Kidney (tissue), 14 donors: ENCODE data around the gene CFAP100. TPM values are rescaled to one million over a fixed set of nuclear protein-coding genes. Genes with fewer than 3 reads are reported as not detected.

ENCODE experiments used
- DNase-seq, 5 donors: peaks; one replicate each; pipeline ENCODE4 v3.0.0-alpha.2; 2013 to 2020
- FAIRE-seq: peaks from 2 replicates; lab custom pipeline; 2012; peaks lifted over from hg19 to GRCh38; lab: Jason Lieb, UNC
- H3K27ac ChIP-seq, 2 donors: one replicate each; pipeline ENCODE4 v1.7.0; 2013; ENCODE audit warnings: low read depth in 2 of 2, low read length in 2 of 2, inconsistent platforms in 1 of 2
- H3K27me3 ChIP-seq: one replicate; pipeline ENCODE4 v1.7.1; 2013; ENCODE audit warnings: low read length, inconsistent platforms; ENCODE audit not compliant: control insufficient read depth, insufficient read depth
- H3K36me3 ChIP-seq, 3 donors: one replicate each; pipeline versions ENCODE4 v1.7.0 to v1.7.1; 2013; ENCODE audit warnings: low read length in 3 of 3, control low read depth in 1 of 3, inconsistent platforms in 1 of 3; ENCODE audit not compliant: insufficient read depth in 3 of 3, control insufficient read depth in 2 of 3
- H3K4me1 ChIP-seq, 3 donors: one replicate each; pipeline versions ENCODE4 v1.7.0 to v1.7.1; 2013; ENCODE audit warnings: low read length in 3 of 3, inconsistent platforms in 1 of 3, low read depth in 1 of 3; ENCODE audit not compliant: control insufficient read depth in 2 of 3, insufficient read depth in 2 of 3
- H3K4me3 ChIP-seq, 3 donors: one replicate each; pipeline versions ENCODE4 v1.7.0 to v1.8.1; 2013; ENCODE audit warnings: low read length in 3 of 3, control low read depth in 1 of 3, inconsistent platforms in 1 of 3
- H3K9ac ChIP-seq, 3 donors: one replicate each; pipeline versions ENCODE4 v1.7.0 to v1.7.1; 2013; ENCODE audit warnings: low read length in 3 of 3, control low read depth in 1 of 3, inconsistent platforms in 1 of 3
- H3K9me3 ChIP-seq, 3 donors: one replicate each; pipeline versions ENCODE4 v1.7.0 to v1.7.1; 2013; ENCODE audit warnings: low read length in 3 of 3, control low read depth in 1 of 3, inconsistent platforms in 1 of 3; ENCODE audit not compliant: control insufficient read depth in 2 of 3, insufficient read depth in 1 of 3
- intact Hi-C: fragments of 100-400 bp; cut with DNase I; formaldehyde crosslinking; loops from one replicate; pipeline ENCODE4 v1.11.1; 2022
- polyA plus RNA-seq: library from polyadenylated mRNA; stranded (reverse); fragments of 350-450 nt; fragmentation: Illumina TruSeq; extraction: RNeasy Lipid Tissue Mini Kit (QIAGEN cat#74804); gene quantifications from one replicate; pipeline ENCODE4 v1.2.3, GENCODE V29; 2014; ENCODE audit warnings: low read depth, low replicate concordance; ENCODE audit not compliant: insufficient read depth
- total RNA-seq: library from RNA; stranded (reverse); fragmentation: NEBNext Ultra II Directional; extraction: Animal tissue kit (Norgen Biotek cat#: 25700); gene quantifications from one replicate; pipeline ENCODE4 v1.2.1, GENCODE V29; 2021
- TF ChIP-seq, protein P1 (sequence below): IDR thresholded peaks from 3 replicates; pipeline ENCODE4 v1.5.1; 2012; ENCODE audit warnings: mild to moderate bottlenecking, moderate library complexity, borderline replicate concordance; ENCODE audit not compliant: insufficient read depth; ENCODE audit errors: extremely low read depth
- donor health status: control.
- donor health status: control.
- donor health status: control.
- donor health status: control.
- donor health status: control.
- donor health status: DM: yes; HTN: yes; CAD: no.
- donor health status: Normal renal cell carcinoma (clear cell type).

CFAP100 gene
- total and polyA plus RNA-seq, 2 donors from 2014 or later: 0.60 TPM; not detected in 1

DNA sequence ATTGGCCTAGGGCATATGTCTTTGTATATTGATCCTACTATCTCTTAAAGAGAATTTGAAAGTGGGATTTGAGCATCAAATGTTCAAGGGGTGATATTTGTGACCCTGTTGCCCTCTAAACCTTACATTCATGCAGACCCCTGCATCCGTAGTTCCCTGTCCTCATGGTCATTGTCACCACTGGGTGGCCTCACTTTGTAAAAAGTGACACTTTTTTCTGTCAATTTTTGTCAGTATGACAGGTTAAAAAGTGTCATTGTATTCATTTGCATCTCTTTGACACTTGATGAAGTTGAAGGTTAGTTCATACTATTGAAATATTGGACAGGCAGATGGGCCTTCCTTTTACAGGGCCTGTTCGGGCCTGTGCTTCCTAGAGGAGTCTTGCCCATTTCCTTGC, 25.2 kb upstream of the CFAP100 start:
- Histone ChIP-seq H3K9me3 (no peaks in the 10 kb centered on the region), H3K27me3 (no peaks in the 10 kb centered on the region), H3K9ac (no peak overlapping the region), H3K4me3 (no peak overlapping the region), H3K4me1 (peaks cover 0 to 35% (median 27%) of the 10 kb centered on the region in 3 donors), H3K27ac (no peak overlapping the region), H3K36me3 (no peaks in the 10 kb centered on the region)
- FAIRE-seq: no peak
- TF ChIP-seq, protein P1, sequence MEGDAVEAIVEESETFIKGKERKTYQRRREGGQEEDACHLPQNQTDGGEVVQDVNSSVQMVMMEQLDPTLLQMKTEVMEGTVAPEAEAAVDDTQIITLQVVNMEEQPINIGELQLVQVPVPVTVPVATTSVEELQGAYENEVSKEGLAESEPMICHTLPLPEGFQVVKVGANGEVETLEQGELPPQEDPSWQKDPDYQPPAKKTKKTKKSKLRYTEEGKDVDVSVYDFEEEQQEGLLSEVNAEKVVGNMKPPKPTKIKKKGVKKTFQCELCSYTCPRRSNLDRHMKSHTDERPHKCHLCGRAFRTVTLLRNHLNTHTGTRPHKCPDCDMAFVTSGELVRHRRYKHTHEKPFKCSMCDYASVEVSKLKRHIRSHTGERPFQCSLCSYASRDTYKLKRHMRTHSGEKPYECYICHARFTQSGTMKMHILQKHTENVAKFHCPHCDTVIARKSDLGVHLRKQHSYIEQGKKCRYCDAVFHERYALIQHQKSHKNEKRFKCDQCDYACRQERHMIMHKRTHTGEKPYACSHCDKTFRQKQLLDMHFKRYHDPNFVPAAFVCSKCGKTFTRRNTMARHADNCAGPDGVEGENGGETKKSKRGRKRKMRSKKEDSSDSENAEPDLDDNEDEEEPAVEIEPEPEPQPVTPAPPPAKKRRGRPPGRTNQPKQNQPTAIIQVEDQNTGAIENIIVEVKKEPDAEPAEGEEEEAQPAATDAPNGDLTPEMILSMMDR: no peak
- DNase-seq: no peak
- intact Hi-C loops: no loop called here

DNA sequence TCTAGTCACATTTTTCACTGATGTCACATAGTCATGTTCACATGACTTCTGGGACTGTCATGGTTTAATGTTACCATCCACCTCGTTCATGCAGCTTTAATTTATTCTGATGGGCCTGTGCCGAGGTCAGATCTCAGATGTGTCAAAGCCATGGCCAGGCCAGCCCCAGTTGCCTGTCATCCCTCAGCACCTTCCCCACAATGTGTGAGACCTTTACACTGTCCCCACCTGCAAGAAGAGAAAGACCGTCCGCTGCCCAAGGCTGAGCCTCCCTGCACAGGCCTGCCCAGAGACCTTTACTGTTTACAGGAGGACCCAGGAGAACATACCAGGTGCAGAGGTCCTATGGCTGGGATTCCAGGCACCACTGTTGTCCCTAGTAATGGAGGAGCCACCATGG, 24.7 kb upstream of the CFAP100 start:
- no peak overlapping the region for H3K9ac ChIP-seq
- H3K4me3 ChIP-seq: no peak overlapping the region
- FAIRE-seq: no peak
- no peak overlapping the region for H3K27ac ChIP-seq
- H3K27me3 ChIP-seq: no peaks in the 10 kb centered on the region
- DNase-seq: peak in 1 of 5 donors; percentile 55
- TF ChIP-seq, protein P1: no peak
- no peaks in the 10 kb centered on the region for H3K9me3 ChIP-seq
- H3K36me3 ChIP-seq: no peaks in the 10 kb centered on the region
- intact Hi-C loops: loop anchor here (10.0 kb wide), 1 partner anchor 245 kb away; no protein-coding TSS in a partner anchor
- peaks cover 0 to 35% (median 27%) of the 10 kb centered on the region in 3 donors for H3K4me1 ChIP-seq

DNA sequence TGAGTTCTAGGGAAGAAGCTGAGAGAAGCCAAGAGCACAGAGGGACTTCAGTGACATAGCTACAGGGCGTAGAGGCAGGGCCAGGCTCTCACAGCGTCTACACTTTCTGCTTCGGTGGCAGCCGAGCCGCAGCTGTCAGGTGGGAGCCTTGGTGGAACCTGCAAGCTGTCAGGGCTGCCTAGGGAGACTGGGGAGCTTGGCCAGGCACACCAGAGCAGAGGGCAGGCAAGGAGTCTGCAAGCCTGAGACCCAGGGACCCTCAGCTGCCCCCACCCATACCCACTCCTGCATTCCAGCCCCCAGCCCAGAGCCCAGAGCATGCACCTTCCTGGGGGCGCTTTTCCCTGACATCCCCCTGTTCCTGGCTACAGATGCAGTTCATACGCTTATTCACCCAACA, 24.1 kb upstream of the CFAP100 start:
- H3K9me3 ChIP-seq: no peaks in the 10 kb centered on the region

More for the DNA sequence above, 24.1 kb upstream of the CFAP100 start:
- H3K27ac ChIP-seq: no peak overlapping the region
- no peak overlapping the region for H3K4me3 ChIP-seq
- TF ChIP-seq, protein P1: no peak
- peaks cover 0 to 30% (median 27%) of the 10 kb centered on the region in 3 donors for H3K4me1 ChIP-seq
- no peak overlapping the region for H3K9ac ChIP-seq
- intact Hi-C loops: loop anchor here (10.0 kb wide), 1 partner anchor 246 kb away; no protein-coding TSS in a partner anchor
- FAIRE-seq: no peak
- H3K36me3 ChIP-seq: no peaks in the 10 kb centered on the region
- peak in 1 of 5 donors; percentile 46 for DNase-seq
- no peaks in the 10 kb centered on the region for H3K27me3 ChIP-seq
